ENCODE measurements around the gene SLC12A5.
A peak's percentile ranks its signal among the peaks of the same experiment; 100 is the strongest.

GRCh38 chr20:45987108-45987780 lies 41.8 kb upstream of the SLC12A5 start:
- TF ChIP-seq EZH2 (IDR thresholded peaks at IDR 0.05; ENCODE audit: low read length, missing control alignments), result no peak
- TF ChIP-seq, protein P1, sequence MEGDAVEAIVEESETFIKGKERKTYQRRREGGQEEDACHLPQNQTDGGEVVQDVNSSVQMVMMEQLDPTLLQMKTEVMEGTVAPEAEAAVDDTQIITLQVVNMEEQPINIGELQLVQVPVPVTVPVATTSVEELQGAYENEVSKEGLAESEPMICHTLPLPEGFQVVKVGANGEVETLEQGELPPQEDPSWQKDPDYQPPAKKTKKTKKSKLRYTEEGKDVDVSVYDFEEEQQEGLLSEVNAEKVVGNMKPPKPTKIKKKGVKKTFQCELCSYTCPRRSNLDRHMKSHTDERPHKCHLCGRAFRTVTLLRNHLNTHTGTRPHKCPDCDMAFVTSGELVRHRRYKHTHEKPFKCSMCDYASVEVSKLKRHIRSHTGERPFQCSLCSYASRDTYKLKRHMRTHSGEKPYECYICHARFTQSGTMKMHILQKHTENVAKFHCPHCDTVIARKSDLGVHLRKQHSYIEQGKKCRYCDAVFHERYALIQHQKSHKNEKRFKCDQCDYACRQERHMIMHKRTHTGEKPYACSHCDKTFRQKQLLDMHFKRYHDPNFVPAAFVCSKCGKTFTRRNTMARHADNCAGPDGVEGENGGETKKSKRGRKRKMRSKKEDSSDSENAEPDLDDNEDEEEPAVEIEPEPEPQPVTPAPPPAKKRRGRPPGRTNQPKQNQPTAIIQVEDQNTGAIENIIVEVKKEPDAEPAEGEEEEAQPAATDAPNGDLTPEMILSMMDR (conservative IDR thresholded peaks at IDR 0.05 in 1 of 2, IDR thresholded peaks at IDR 0.05 in 1 of 2; ENCODE audit: low read depth in 1 of 2, low read length in 2 of 2), result peak; percentile 70 to 86
